ENCODE data around the gene FAM110D. TPM values are rescaled to one million over a fixed set of nuclear protein-coding genes. Genes with fewer than 3 reads are reported as not detected.

The FAM110D gene
- under 1 TPM in 10 of 12 donors, not detected in 2; 0.56 to 0.92 (median 0.77) TPM for polyA plus RNA-seq (ENCODE audit: insufficient read length in 12 of 12)
- long read RNA-seq, donor 1: 0 reads
- long read RNA-seq, donor 2, partial matches to known transcripts: 0 of 2 reads
- long read RNA-seq, donor 2, other reads (novel, unspliced or antisense): 0 of 2 reads
- long read RNA-seq, donor 3: 0 reads
- long read RNA-seq, donor 4, partial matches to known transcripts: 0 of 1 reads
- long read RNA-seq, donor 4, other reads (novel, unspliced or antisense): 0 of 1 reads
- long read RNA-seq, donor 5: 0 reads
- long read RNA-seq, donor 6: 0 reads
- long read RNA-seq, donor 7: 0 reads
- long read RNA-seq, donor 8, partial matches to known transcripts: 0 of 2 reads
- long read RNA-seq, donor 8, other reads (novel, unspliced or antisense): 0 of 2 reads
- long read RNA-seq, donor 9, partial matches to known transcripts: 0 of 1 reads
- long read RNA-seq, donor 9, other reads (novel, unspliced or antisense): 0 of 1 reads
- long read RNA-seq, donor 10, partial matches to known transcripts: 0 of 1 reads
- long read RNA-seq, donor 10, other reads (novel, unspliced or antisense): 0 of 1 reads
- long read RNA-seq, donor 11: 0 reads

GRCh38 chr1:26158908-26159742 is at the start of gene FAM110D:
FAM110D (plus strand) TSS chr1:26159079; CDS start chr1:26161292, 2,213 bp downstream.
- no peak for DNase-seq

- DNase-seq: no peak
Measured at GRCh38 chr1:26109229-26110164, 49.4 kb upstream of the FAM110D start.

GRCh38 chr1:26110731-26111529 is 47.9 kb upstream of the FAM110D start:
- peak; percentile 65 for DNase-seq

GRCh38 chr1:26111530-26112406 is 47.1 kb upstream of the FAM110D start, which contains the start of gene PDIK1L:
PDIK1L (plus strand) TSS chr1:26111824; CDS start chr1:26114309, 2,485 bp downstream.
- peak; percentile 95 for DNase-seq

- DNase-seq: no peak
Measured at GRCh38 chr1:26112407-26112775, 46.5 kb upstream of the FAM110D start.

GRCh38 chr1:26114165-26114927 is 44.5 kb upstream of the FAM110D start:
- DNase-seq: no peak

- no peak for DNase-seq
Measured at GRCh38 chr1:26119892-26120608, 38.8 kb upstream of the FAM110D start.

GRCh38 chr1:26121854-26122773 is 36.8 kb upstream of the FAM110D start:
- DNase-seq: no peak

GRCh38 chr1:26122988-26123973 is 35.6 kb upstream of the FAM110D start:
- no peak for DNase-seq

- DNase-seq: no peak
Measured at GRCh38 chr1:26124418-26125331, 34.2 kb upstream of the FAM110D start.

- DNase-seq: no peak
Measured at GRCh38 chr1:26125382-26125781, 33.5 kb upstream of the FAM110D start.

- no peak for DNase-seq
Measured at GRCh38 chr1:26125946-26126320, 32.9 kb upstream of the FAM110D start.

GRCh38 chr1:26126321-26127084 is 32.4 kb upstream of the FAM110D start:
- no peak for DNase-seq
